Stomach (tissue), 9 donors: Measurements from ENCODE around the gene INSYN2B. TPM values are rescaled to one million over a fixed set of nuclear protein-coding genes. Genes with fewer than 3 reads are reported as not detected.
"Not testable (repeated sequence)": the region's sequence is repeated elsewhere in the genome, so short reads cannot be mapped to it uniquely, and the experiment has no call there.

Experiments
- DNase-seq, 2 donors: peaks; one replicate each; pipeline versions ENCODE4 v3.0.0 to v3.0.0-alpha.2; 2013 to 2019
- H3K27ac ChIP-seq, 5 donors: fragments of 200-600 bp in 4 of 5; sonication (generic) in 4 of 5; one replicate each; pipeline ENCODE4 v1.5.1; 2013 to 2019; ENCODE audit warnings: mild to moderate bottlenecking in 1 of 5, moderate library complexity in 1 of 5
- H3K27me3 ChIP-seq, 3 donors: fragments of 200-600 bp; sonication (generic); one replicate each; pipeline ENCODE4 v1.5.1; 2017 to 2019; ENCODE audit warnings: mixed run types in 1 of 3
- H3K36me3 ChIP-seq, 4 donors: fragments of 200-600 bp; sonication (generic); 1 replicate in 3 of 4; 2 replicates in 1 of 4; pipeline ENCODE4 v1.5.1; 2016 to 2019
- H3K4me1 ChIP-seq, 4 donors: fragments of 200-600 bp; sonication (generic); one replicate each; pipeline ENCODE4 v1.5.1; 2016 to 2019
- H3K4me3 ChIP-seq, 4 donors: fragments of 200-600 bp; sonication (generic) in 3 of 4; one replicate each; pipeline ENCODE4 v1.5.1; 2016 to 2019; ENCODE audit warnings: mild to moderate bottlenecking in 1 of 4
- H3K9me3 ChIP-seq, 4 donors: fragments of 200-600 bp; sonication (generic); one replicate each; pipeline ENCODE4 v1.5.1; 2016 to 2019
- CTCF ChIP-seq, 7 experiments: fragments of 450-650 bp in 4 of 7; fragments of 200-600 bp in 3 of 7; sonication (generic) in 3 of 7; IDR thresholded peaks; one replicate each; pipeline ENCODE4 v1.5.1; 2016 to 2019; ENCODE audit warnings: antibody characterized with exemption in 7 of 7, control low read depth in 2 of 7, mild to moderate bottlenecking in 1 of 7
- EP300 ChIP-seq: sonication (generic); formaldehyde crosslinking; IDR thresholded peaks from one replicate; pipeline ENCODE4 v1.6.1; 2017; ENCODE audit warnings: antibody characterized with exemption
- POLR2A ChIP-seq, 4 donors: fragments of 450-650 bp; IDR thresholded peaks; one replicate each; pipeline ENCODE4 v1.6.1; 2016; ENCODE audit warnings: antibody characterized with exemption in 4 of 4, control low read depth in 2 of 4, mild to moderate bottlenecking in 1 of 4, moderate library complexity in 1 of 4
- POLR2AphosphoS5 ChIP-seq, 3 donors: sonication (generic); formaldehyde crosslinking; IDR thresholded peaks; one replicate each; pipeline ENCODE4 v1.6.1; 2016; ENCODE audit warnings: antibody characterized with exemption in 3 of 3
- WGBS, 5 donors: extraction: QIAGEN DNeasy Blood & Tissue Kit in 3 of 5; methylation state at CpG; one replicate each; pipeline versions ENCODE4 v1.1.5 to v1.1.7; 2013 to 2018; 5-methylcytosine and 5-hydroxymethylcytosine counted together
- intact Hi-C: fragments of 100-400 bp; cut with DNase I; formaldehyde crosslinking; loops from one replicate; pipeline ENCODE4 v1.15.1; 2023; ENCODE audit warnings: low total_unique reads
- polyA plus RNA-seq, 3 donors: library from polyadenylated mRNA; stranded (reverse); fragments of 200-250 nt; gene quantifications; one replicate each; pipeline ENCODE4 v1.2.3, GENCODE V29; 2013
- total RNA-seq, 5 donors: library from RNA; depleted of rRNA; stranded (reverse); fragments of >200 nt; gene quantifications; one replicate each; pipeline versions ENCODE4 v1.1.0 to v1.2.3, GENCODE V29; 2014 to 2016
- donor health status: healthy with polysubstance abuse.
- donor health status: Bipolar disorder and iron deficiency.
- donor health status: healthy.

INSYN2B gene
- total and polyA plus RNA-seq, 8 donors: 0.18 to 0.19 TPM; not detected in 6

- Histone ChIP-seq H3K27me3 (no peaks in the 10 kb centered on the region), H3K4me3 (no peak overlapping the region), H3K27ac (no peak overlapping the region), H3K9me3 (no peaks in the 10 kb centered on the region), H3K4me1 (no peaks in the 10 kb centered on the region), H3K36me3 (peaks cover 0 to 5% (median 0%) of the 10 kb centered on the region in 4 donors)
- WGBS, 5 donors: 76 to 84% (median 80%) methylated on average over 3 of the region's 3 CpGs
- DNase-seq: no peak
- intact Hi-C loops: no loop called here
- TF ChIP-seq EP300 (no peak), POLR2AphosphoS5 (IDR thresholded peaks at IDR 0.05) (no peak), POLR2A (IDR thresholded peaks at IDR 0.05) (no peak), CTCF (IDR thresholded peaks at IDR 0.05) (no peak)
Observed at GRCh38 chr5:169838688-169839087, 141.6 kb downstream of the INSYN2B start.

- intact Hi-C loops: no loop called here
- no peaks in the 10 kb centered on the region for H3K27me3 ChIP-seq
- H3K27ac ChIP-seq: no peak overlapping the region
- TF ChIP-seq POLR2A (IDR thresholded peaks at IDR 0.05): no peak
- TF ChIP-seq POLR2AphosphoS5 (IDR thresholded peaks at IDR 0.05): no peak
- no peak for TF ChIP-seq CTCF (IDR thresholded peaks at IDR 0.05)
- no peak for TF ChIP-seq EP300
- H3K4me1 ChIP-seq: no peaks in the 10 kb centered on the region
- H3K36me3 ChIP-seq: peaks cover 0 to 5% (median 0%) of the 10 kb centered on the region in 4 donors
- H3K9me3 ChIP-seq: no peaks in the 10 kb centered on the region
- no peak for DNase-seq
- H3K4me3 ChIP-seq: no peak overlapping the region
Observed at GRCh38 chr5:169837686-169838085, 142.6 kb downstream of the INSYN2B start.

GRCh38 chr5:169836835-169837536, 143.3 kb downstream of the INSYN2B start:
- 33 to 47% (median 45%) methylated on average over 3 of the region's 3 CpGs for WGBS, 5 donors
- Histone ChIP-seq H3K27ac (no peak overlapping the region), H3K27me3 (no peaks in the 10 kb centered on the region), H3K4me1 (no peaks in the 10 kb centered on the region), H3K36me3 (peaks cover 0 to 5% (median 0%) of the 10 kb centered on the region in 4 donors), H3K9me3 (no peaks in the 10 kb centered on the region), H3K4me3 (no peak overlapping the region)
- DNase-seq: no peak
- intact Hi-C loops: no loop called here
- TF ChIP-seq EP300: no peak
- no peak for TF ChIP-seq POLR2AphosphoS5 (IDR thresholded peaks at IDR 0.05)
- no peak for TF ChIP-seq CTCF (IDR thresholded peaks at IDR 0.05)
- no peak for TF ChIP-seq POLR2A (IDR thresholded peaks at IDR 0.05)

- H3K36me3 ChIP-seq, intact Hi-C loops, H3K27me3 ChIP-seq, H3K9me3 ChIP-seq, H3K4me1 ChIP-seq, DNase-seq, H3K4me3 ChIP-seq: not testable (repeated sequence)
- H3K27ac ChIP-seq: peak overlapping the region in 1 of 5 donors; percentile 68
- WGBS, 5 donors: 41 to 63% (median 53%) methylated on average over 1 of the region's 1 CpG
Observed at GRCh38 chr5:169834540-169834939, 145.8 kb downstream of the INSYN2B start.

GRCh38 chr5:169833681-169834292, 146.5 kb downstream of the INSYN2B start:
- peak overlapping the region in 2 of 5 donors; percentile 1 to 22 for H3K27ac ChIP-seq
- 57 to 82% (median 77%) methylated on average over 2 of the region's 2 CpGs for WGBS, 5 donors

More at GRCh38 chr5:169833681-169834292, 146.5 kb downstream of the INSYN2B start:
- H3K36me3 ChIP-seq, H3K27me3 ChIP-seq, H3K4me3 ChIP-seq, intact Hi-C loops, H3K4me1 ChIP-seq, H3K9me3 ChIP-seq: not testable (repeated sequence)
- DNase-seq: peak in 1 of 2 donors; percentile 35
